Kidney (tissue), 14 donors: ENCODE data around the gene ZDHHC13. TPM values are rescaled to one million over a fixed set of nuclear protein-coding genes. Genes with fewer than 3 reads are reported as not detected.

Experiments used
- DNase-seq, 5 donors: peaks; one replicate each; pipeline ENCODE4 v3.0.0-alpha.2; 2013 to 2020
- FAIRE-seq: peaks from 2 replicates; lab custom pipeline; 2012; peaks lifted over from hg19 to GRCh38; lab: Jason Lieb, UNC
- H3K27ac ChIP-seq, 2 donors: one replicate each; pipeline ENCODE4 v1.7.0; 2013; ENCODE audit warnings: low read depth in 2 of 2, low read length in 2 of 2, inconsistent platforms in 1 of 2
- H3K27me3 ChIP-seq: one replicate; pipeline ENCODE4 v1.7.1; 2013; ENCODE audit warnings: low read length, inconsistent platforms; ENCODE audit not compliant: control insufficient read depth, insufficient read depth
- H3K36me3 ChIP-seq, 3 donors: one replicate each; pipeline versions ENCODE4 v1.7.0 to v1.7.1; 2013; ENCODE audit warnings: low read length in 3 of 3, control low read depth in 1 of 3, inconsistent platforms in 1 of 3; ENCODE audit not compliant: insufficient read depth in 3 of 3, control insufficient read depth in 2 of 3
- H3K4me1 ChIP-seq, 3 donors: one replicate each; pipeline versions ENCODE4 v1.7.0 to v1.7.1; 2013; ENCODE audit warnings: low read length in 3 of 3, inconsistent platforms in 1 of 3, low read depth in 1 of 3; ENCODE audit not compliant: control insufficient read depth in 2 of 3, insufficient read depth in 2 of 3
- H3K4me3 ChIP-seq, 3 donors: one replicate each; pipeline versions ENCODE4 v1.7.0 to v1.8.1; 2013; ENCODE audit warnings: low read length in 3 of 3, control low read depth in 1 of 3, inconsistent platforms in 1 of 3
- H3K9ac ChIP-seq, 3 donors: one replicate each; pipeline versions ENCODE4 v1.7.0 to v1.7.1; 2013; ENCODE audit warnings: low read length in 3 of 3, control low read depth in 1 of 3, inconsistent platforms in 1 of 3
- H3K9me3 ChIP-seq, 3 donors: one replicate each; pipeline versions ENCODE4 v1.7.0 to v1.7.1; 2013; ENCODE audit warnings: low read length in 3 of 3, control low read depth in 1 of 3, inconsistent platforms in 1 of 3; ENCODE audit not compliant: control insufficient read depth in 2 of 3, insufficient read depth in 1 of 3
- CTCF ChIP-seq: IDR thresholded peaks from 3 replicates; pipeline ENCODE4 v1.5.1; 2012; ENCODE audit warnings: mild to moderate bottlenecking, moderate library complexity, borderline replicate concordance; ENCODE audit not compliant: insufficient read depth; ENCODE audit errors: extremely low read depth
- intact Hi-C: fragments of 100-400 bp; cut with DNase I; formaldehyde crosslinking; loops from one replicate; pipeline ENCODE4 v1.11.1; 2022
- polyA plus RNA-seq: library from polyadenylated mRNA; stranded (reverse); fragments of 350-450 nt; fragmentation: Illumina TruSeq; extraction: RNeasy Lipid Tissue Mini Kit (QIAGEN cat#74804); gene quantifications from one replicate; pipeline ENCODE4 v1.2.3, GENCODE V29; 2014; ENCODE audit warnings: low read depth, low replicate concordance; ENCODE audit not compliant: insufficient read depth
- total RNA-seq: library from RNA; stranded (reverse); fragmentation: NEBNext Ultra II Directional; extraction: Animal tissue kit (Norgen Biotek cat#: 25700); gene quantifications from one replicate; pipeline ENCODE4 v1.2.1, GENCODE V29; 2021
- donor health status: control.
- donor health status: control.
- donor health status: control.
- donor health status: control.
- donor health status: control.
- donor health status: DM: yes; HTN: yes; CAD: no.
- donor health status: Normal renal cell carcinoma (clear cell type).

Gene ZDHHC13
- total and polyA plus RNA-seq, 2 donors from 2014 or later: 13.1 to 18.9 TPM

GRCh38 chr11:19076744-19077589 lies 40.0 kb upstream of the ZDHHC13 start:
- Histone ChIP-seq H3K27ac (no peak overlapping the region), H3K27me3 (no peaks in the 10 kb centered on the region), H3K4me1 (peaks cover 0 to 3% (median 0%) of the 10 kb centered on the region in 3 donors), H3K9ac (no peak overlapping the region), H3K9me3 (no peaks in the 10 kb centered on the region), H3K36me3 (no peaks in the 10 kb centered on the region), H3K4me3 (no peak overlapping the region)
- intact Hi-C loops: loop anchor here (10.0 kb wide), 1 partner anchor 478 kb away; no protein-coding TSS in a partner anchor
- peak; percentile 62 to 77 (median 71) for DNase-seq
- TF ChIP-seq CTCF: peak; percentile 87
- no peak for FAIRE-seq

- Histone ChIP-seq H3K4me3 (no peak overlapping the region), H3K36me3 (no peaks in the 10 kb centered on the region), H3K9ac (no peak overlapping the region), H3K27me3 (no peaks in the 10 kb centered on the region), H3K4me1 (no peaks in the 10 kb centered on the region), H3K27ac (no peak overlapping the region), H3K9me3 (no peaks in the 10 kb centered on the region)
- no peak for DNase-seq
- FAIRE-seq: no peak
- no peak for TF ChIP-seq CTCF
- intact Hi-C loops: loop anchor here (10.0 kb wide), 1 partner anchor 477 kb away; no protein-coding TSS in a partner anchor
These were observed 39.0 kb upstream of the ZDHHC13 start for GRCh38 chr11:19077965-19078364.

GRCh38 chr11:19079643-19080440 lies 37.1 kb upstream of the ZDHHC13 start:
- H3K27ac ChIP-seq: no peak overlapping the region
- H3K36me3 ChIP-seq: no peaks in the 10 kb centered on the region
- FAIRE-seq (no peak), DNase-seq (peak in 2 of 5 donors; percentile 21 to 47)
- no peaks in the 10 kb centered on the region for H3K27me3 ChIP-seq
- no peak for TF ChIP-seq CTCF
- no peaks in the 10 kb centered on the region for H3K9me3 ChIP-seq
- H3K4me3 ChIP-seq: no peak overlapping the region
- intact Hi-C loops: loop anchor here (10.0 kb wide), 1 partner anchor 475 kb away; no protein-coding TSS in a partner anchor
- H3K4me1 ChIP-seq: no peaks in the 10 kb centered on the region
- no peak overlapping the region for H3K9ac ChIP-seq
